GM21737 (cell line): ENCODE results near the gene EGF.
"Not testable (repeated sequence)": the region's sequence is repeated elsewhere in the genome, so short reads cannot be mapped to it uniquely, and the experiment has no call there.

ENCODE experiments used
- ATAC-seq: cut with Tn5 transposase; IDR thresholded peaks from one replicate; pipeline ENCODE4 v1.9.1; 2021; ENCODE audit warnings: mild to moderate bottlenecking, moderate library complexity; ENCODE audit not compliant: unreplicated experiment

Gene EGF

GRCh38 chr4:109912706-109913595, at the start of gene EGF:
Gene EGF (plus strand): TSS chr4:109912883. CDS start chr4:109913336, 453 bp downstream.
- ATAC-seq, result no peak

DNA sequence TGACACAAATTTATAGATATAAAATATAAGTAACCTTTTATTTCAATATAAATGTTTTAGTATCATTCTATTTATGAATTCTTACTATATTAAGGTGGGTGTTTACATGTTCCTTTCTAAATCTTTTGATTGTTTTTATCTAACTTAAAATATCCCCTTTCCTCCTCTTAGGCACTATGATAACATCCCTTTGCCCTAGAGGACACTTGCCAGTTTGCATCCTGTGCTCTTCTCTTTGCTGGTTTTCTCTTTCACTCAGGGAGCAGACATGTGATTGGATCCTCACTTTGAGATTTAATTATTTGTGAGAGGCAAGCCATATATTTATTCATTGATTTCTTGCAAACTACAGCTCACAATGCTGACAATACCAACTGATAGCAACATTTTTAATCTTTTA, 48.5 kb upstream of the EGF start:
- no peak for ATAC-seq

DNA sequence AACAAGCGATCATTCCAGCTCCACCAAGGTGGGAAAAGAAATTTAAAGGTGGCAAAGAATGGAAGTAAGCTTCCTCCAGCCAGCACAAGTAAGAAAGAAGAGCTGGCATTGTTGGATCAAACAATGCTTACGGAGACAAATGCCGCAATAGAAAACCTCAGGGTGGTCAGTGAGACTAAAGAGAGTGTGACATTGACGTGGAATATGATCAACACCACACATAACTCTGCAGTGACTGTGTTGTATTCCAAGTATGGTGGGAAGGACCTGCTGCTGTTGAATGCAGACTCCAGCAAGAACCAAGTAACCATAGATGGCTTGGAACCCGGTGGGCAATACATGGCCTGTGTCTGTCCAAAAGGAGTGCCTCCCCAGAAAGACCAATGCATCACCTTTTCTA, 42.6 kb upstream of the EGF start:
- ATAC-seq, result no peak

- no peak for ATAC-seq
These were observed 40.6 kb upstream of the EGF start for GRCh38 chr4:109872065-109872464.

DNA sequence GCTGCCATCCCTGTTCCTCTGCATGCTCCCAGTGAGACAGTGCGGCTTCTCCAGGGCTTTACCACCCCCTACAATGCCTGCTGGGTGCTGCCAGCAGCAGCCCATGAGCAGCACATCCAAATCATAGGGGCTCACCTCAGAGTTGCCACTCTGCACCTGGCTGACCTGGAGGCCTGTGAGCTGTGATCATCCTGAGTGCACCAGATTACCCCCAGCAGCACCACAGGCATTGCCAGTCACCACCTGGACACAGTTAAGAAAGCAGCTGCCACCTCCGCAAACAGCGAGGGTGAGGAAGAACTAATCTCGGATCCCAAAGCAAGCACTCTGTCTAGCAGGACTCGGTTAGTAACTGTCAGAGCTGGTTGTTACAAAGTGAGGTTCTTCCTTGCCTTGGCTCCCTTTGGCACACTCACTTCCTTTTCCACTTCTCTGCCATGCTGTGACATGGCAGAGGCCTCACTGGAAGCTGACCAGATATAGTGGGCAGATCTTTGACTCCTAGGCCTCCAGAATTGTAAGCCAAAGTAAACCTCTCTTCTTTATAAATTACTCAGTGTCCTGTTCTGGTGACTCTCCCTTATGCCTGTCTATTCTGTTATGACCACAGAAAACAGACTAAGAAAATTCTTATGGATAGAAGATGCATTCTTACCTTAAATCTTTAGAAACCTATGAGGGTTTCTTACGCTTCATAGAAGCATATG, 39.6 kb upstream of the EGF start:
- ATAC-seq, result no peak

- ATAC-seq, result no peak
These were observed 38.7 kb upstream of the EGF start for GRCh38 chr4:109873791-109874514.

DNA sequence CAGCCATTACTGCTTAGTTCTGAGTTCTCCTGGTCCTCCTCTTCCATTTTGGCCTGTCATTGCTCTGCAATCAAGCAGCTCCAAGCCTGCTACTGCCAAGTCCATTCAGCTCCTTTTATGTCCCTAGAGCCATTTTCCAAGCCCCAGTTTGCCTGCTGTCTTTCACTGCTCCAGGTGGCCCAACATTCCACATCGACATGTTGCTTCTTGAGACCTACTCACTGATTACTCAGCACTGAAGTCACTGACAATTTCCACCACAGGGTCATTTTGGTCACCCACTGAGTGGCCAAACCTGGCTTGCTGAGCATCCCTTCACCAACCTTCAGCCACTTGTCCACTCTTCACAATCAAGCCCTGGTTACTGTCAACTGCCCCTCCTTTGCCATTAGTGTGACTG, 37.6 kb upstream of the EGF start:
- ATAC-seq, result no peak

DNA sequence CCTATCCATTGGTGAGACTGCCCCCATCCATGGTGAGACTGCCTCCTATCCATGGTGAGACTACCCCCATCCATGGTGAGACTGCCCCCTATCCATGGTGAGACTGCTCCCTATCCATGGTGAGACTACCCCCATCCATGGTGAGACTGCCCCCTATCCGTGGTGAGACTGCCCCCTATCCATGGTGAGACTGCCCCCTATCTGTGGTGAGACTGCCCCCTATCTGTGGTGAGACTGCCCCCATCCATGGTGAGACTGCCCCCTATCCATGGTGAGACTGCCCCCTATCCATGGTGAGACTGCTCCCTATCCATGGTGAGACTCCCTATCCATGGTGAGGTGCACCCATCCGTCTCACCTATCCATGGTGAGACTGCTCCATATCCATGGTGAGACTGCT, 37.1 kb upstream of the EGF start:
- not testable (repeated sequence) for ATAC-seq

- no peak for ATAC-seq
These were observed 35.9 kb upstream of the EGF start for GRCh38 chr4:109876634-109877265.

DNA sequence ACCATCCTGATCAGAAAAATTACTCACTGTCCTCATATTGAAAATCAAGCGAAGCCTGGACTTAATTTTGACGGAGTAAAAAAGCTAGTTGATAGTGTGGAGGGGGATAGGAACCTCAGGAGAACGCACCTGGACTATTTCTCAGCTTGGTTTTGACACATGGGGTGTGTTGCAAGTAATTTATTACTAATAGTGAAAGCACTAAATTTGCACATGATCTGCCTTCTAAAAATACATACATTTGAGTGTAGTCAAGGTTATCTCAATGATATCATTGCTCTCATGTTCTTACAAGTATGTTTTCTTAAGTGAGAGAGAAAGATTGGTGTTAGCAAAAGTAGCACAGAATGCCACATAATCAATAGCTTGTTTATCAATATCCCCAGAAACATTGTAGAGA, 35.3 kb upstream of the EGF start:
- ATAC-seq, result peak; percentile 79

- ATAC-seq, result no peak
These were observed 34.3 kb upstream of the EGF start for GRCh38 chr4:109878355-109878754.

- ATAC-seq, result no peak
These were observed 33.6 kb upstream of the EGF start for GRCh38 chr4:109879081-109879480.

GRCh38 chr4:109879636-109880314, 32.9 kb upstream of the EGF start:
- ATAC-seq, result no peak

DNA sequence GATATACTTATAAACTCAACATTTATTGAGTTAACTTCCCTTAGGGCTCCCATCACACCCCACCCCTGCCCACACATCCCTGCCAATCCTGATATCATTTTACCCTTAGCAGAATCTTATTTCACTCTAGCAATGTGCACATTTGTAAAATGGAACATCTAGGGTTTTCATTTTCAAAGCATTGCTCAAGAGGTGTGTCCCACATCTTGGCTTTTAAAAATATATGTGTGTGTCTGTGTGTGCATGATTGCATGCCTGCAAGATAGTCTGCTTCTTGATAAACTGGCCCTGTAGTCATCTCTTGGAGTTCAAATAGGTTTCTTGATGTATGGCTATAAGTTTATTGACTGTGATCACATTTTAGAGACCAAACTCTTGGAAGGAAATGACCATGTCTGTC, 26.4 kb upstream of the EGF start:
- ATAC-seq, result no peak

DNA sequence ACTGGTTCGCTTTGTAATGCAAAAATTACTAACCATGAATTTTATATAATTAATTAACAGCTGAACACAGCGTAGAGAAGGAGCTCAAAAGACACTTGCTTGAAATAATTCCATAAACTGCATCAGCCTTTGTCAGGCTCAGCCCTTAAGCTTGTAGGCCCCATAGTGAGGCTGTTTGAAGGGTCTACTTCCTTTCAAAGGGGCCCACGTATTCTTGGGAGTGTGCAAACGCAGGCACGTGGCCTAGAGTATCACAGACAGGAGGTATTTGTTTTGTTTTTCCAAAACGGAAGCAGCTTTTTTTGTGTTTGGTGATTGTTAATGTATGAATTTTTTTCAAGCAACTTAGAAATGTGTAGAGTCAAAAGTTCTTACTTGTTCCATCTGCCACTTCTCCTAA, 25.6 kb upstream of the EGF start:
- ATAC-seq, result no peak

DNA sequence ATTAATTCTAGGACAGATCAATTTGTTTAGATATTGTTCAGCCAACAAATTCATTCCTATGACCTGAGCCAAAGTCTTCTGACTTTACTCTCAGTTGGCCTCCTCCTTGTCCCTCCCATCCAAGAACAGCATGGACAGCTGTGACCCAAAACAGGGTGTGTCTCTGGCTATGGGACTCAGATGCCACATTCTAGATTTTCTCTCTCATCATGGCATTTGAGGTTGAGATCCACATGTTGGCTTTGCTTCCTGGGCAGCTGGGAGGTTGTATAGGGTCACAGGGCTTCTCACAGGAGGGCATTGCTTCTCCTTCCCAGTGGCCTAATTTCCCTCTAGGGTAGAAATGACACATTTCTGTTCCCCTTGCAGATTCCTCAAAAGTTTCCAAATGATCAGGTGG, 22.6 kb upstream of the EGF start:
- no peak for ATAC-seq

- no peak for ATAC-seq
These were observed 10.0 kb upstream of the EGF start for GRCh38 chr4:109902559-109903251.

DNA sequence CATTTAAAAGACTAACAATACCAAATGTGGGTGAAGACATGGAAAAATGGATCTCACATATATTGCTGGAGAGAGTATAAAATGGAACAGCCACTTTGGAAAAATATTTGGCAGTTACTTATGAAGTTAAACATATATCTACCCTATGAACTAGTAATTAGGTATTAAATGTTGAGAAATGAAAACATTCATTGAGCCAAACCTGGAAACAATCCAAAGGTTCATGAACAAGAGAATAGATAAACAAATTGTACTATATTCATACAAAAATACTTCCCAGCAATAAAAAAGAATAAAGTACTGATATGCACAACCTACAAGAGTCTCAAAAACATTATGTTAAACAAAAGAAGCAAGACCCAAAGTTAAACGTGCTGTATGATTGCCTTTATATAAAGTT, 4.0 kb upstream of the EGF start:
- ATAC-seq, result no peak

DNA sequence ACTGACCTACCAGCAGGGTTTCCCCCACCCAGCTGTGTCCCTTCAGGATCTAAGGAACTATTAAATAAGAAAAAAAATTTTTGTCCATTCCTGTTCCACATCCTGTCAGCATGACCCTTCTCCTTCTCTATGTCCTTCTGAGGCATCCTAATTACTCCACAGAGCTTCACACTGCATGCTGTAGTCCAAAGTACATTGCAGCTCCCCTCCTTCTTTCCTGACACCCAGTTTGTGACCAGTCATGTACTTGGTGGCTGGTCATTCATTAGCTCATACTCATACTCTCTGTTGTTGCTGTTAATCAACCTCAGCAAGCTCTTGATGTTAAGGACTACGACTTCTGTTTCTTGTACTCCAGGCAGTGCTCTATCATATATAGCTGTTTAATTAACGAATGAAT, 2.4 kb upstream of the EGF start:
- ATAC-seq, result no peak
